HG03135 (cell line): Measurements from ENCODE around the gene GPD1.
"Not testable (repeated sequence)": the region's sequence is repeated elsewhere in the genome, so short reads cannot be mapped to it uniquely, and the experiment has no call there.

Source experiments
- ATAC-seq: cut with Tn5 transposase; IDR thresholded peaks from one replicate; pipeline ENCODE4 v1.9.1; 2021; ENCODE audit warnings: mild to moderate bottlenecking, moderate library complexity; ENCODE audit not compliant: unreplicated experiment

The GPD1 gene

GRCh38 chr12:50120521-50120920 lies 16.7 kb downstream of the GPD1 start:
- ATAC-seq = no peak

GRCh38 chr12:50120953-50121352 lies 17.1 kb downstream of the GPD1 start:
- ATAC-seq = no peak

- ATAC-seq = no peak
These were observed 17.8 kb downstream of the GPD1 start for GRCh38 chr12:50121641-50122040.

GRCh38 chr12:50123203-50123602 lies 19.4 kb downstream of the GPD1 start:
- no peak for ATAC-seq

GRCh38 chr12:50127546-50127945 lies 23.7 kb downstream of the GPD1 start:
- no peak for ATAC-seq

- no peak for ATAC-seq
These were observed 25.5 kb downstream of the GPD1 start for GRCh38 chr12:50129290-50129689.

- no peak for ATAC-seq
These were observed 28.8 kb downstream of the GPD1 start for GRCh38 chr12:50132505-50133135.

GRCh38 chr12:50142993-50143392 lies 39.2 kb downstream of the GPD1 start:
- no peak for ATAC-seq

- no peak for ATAC-seq
These were observed 41.6 kb downstream of the GPD1 start for GRCh38 chr12:50145439-50145838.

- ATAC-seq = no peak
These were observed 43.5 kb downstream of the GPD1 start for GRCh38 chr12:50147281-50147680.

GRCh38 chr12:50148011-50148410 lies 44.2 kb downstream of the GPD1 start:
- not testable (repeated sequence) for ATAC-seq

GRCh38 chr12:50149311-50149710 lies 45.5 kb downstream of the GPD1 start:
- no peak for ATAC-seq

- ATAC-seq = no peak
These were observed 47.4 kb downstream of the GPD1 start for GRCh38 chr12:50151047-50151687.

GRCh38 chr12:50154947-50155346 lies 51.1 kb downstream of the GPD1 start:
- not testable (repeated sequence) for ATAC-seq

GRCh38 chr12:50156641-50157040 lies 52.8 kb downstream of the GPD1 start:
- no peak for ATAC-seq

GRCh38 chr12:50157259-50157658 lies 53.5 kb downstream of the GPD1 start:
- no peak for ATAC-seq

- no peak for ATAC-seq
These were observed 56.8 kb downstream of the GPD1 start for GRCh38 chr12:50160643-50161042.
